Omental fat pad (tissue), 4 donors: ENCODE results near the gene CASP6. TPM values are rescaled to one million over a fixed set of nuclear protein-coding genes. Genes with fewer than 3 reads are reported as not detected.

Source experiments
- ATAC-seq: fragments of 150-250 bp; one replicate; pipeline ENCODE4 v1.9.1; 2016; ENCODE audit warnings: mild to moderate bottlenecking, moderate library complexity; ENCODE audit not compliant: low FRiP score
- DNase-seq: peaks from one replicate; pipeline ENCODE4 v3.0.0-alpha.2; 2019; ENCODE audit warnings: low spot score
- total RNA-seq, 4 donors: library from RNA; depleted of rRNA; stranded (reverse); fragments of >200 nt; gene quantifications; one replicate each; pipeline ENCODE4 v1.1.0, GENCODE V29; 2016
- TF ChIP-seq, protein P1 (sequence below), 3 donors: fragments of 450-650 bp; IDR thresholded peaks; one replicate each; pipeline ENCODE4 v1.5.1; 2016 to 2017; ENCODE audit warnings: antibody characterized with exemption in 3 of 3, mild to moderate bottlenecking in 3 of 3, moderate library complexity in 2 of 3

CASP6 gene
- total RNA-seq, 4 donors from 2014 or later, result 9.4 to 24.8 (median 15.7) TPM

- TF ChIP-seq, protein P1, sequence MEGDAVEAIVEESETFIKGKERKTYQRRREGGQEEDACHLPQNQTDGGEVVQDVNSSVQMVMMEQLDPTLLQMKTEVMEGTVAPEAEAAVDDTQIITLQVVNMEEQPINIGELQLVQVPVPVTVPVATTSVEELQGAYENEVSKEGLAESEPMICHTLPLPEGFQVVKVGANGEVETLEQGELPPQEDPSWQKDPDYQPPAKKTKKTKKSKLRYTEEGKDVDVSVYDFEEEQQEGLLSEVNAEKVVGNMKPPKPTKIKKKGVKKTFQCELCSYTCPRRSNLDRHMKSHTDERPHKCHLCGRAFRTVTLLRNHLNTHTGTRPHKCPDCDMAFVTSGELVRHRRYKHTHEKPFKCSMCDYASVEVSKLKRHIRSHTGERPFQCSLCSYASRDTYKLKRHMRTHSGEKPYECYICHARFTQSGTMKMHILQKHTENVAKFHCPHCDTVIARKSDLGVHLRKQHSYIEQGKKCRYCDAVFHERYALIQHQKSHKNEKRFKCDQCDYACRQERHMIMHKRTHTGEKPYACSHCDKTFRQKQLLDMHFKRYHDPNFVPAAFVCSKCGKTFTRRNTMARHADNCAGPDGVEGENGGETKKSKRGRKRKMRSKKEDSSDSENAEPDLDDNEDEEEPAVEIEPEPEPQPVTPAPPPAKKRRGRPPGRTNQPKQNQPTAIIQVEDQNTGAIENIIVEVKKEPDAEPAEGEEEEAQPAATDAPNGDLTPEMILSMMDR (IDR thresholded peaks at IDR 0.05), result no peak
- ATAC-seq (no peak), DNase-seq (no peak)
These were observed 43.5 kb upstream of the CASP6 start for GRCh38 chr4:109746728-109747127.

DNA sequence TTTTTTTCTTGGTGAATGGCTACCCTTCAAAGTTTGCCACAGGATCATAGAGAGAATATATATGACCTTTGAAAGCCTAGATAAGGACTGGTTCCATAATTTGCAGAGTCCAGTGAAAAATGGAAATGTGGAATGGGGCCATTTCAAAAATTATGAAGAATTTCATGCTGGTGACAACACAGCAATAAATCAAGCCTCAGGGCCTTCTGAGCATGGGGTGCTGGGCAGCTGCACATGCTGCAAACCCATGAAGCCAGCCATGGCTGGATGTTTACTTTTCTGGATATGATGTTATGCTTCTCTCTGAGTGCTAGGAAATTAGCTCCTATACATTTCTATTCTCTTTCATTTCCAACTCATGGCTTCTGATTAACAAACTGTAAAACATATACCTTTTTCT is 42.6 kb upstream of the CASP6 start:
- DNase-seq (no peak), ATAC-seq (no peak)
- TF ChIP-seq, protein P1 (IDR thresholded peaks at IDR 0.05), result no peak

GRCh38 chr4:109739547-109739946 is 36.3 kb upstream of the CASP6 start:
- ATAC-seq (no peak), DNase-seq (no peak)
- TF ChIP-seq, protein P1 (IDR thresholded peaks at IDR 0.05), result no peak

- TF ChIP-seq, protein P1 (IDR thresholded peaks at IDR 0.05), result no peak
- no peak for ATAC-seq
- DNase-seq, result no peak
These were observed 35.0 kb upstream of the CASP6 start for GRCh38 chr4:109738104-109738872.

GRCh38 chr4:109735566-109736365 is 32.5 kb upstream of the CASP6 start:
- TF ChIP-seq, protein P1 (IDR thresholded peaks at IDR 0.05), result no peak
- DNase-seq (no peak), ATAC-seq (peak; percentile 71)

DNA sequence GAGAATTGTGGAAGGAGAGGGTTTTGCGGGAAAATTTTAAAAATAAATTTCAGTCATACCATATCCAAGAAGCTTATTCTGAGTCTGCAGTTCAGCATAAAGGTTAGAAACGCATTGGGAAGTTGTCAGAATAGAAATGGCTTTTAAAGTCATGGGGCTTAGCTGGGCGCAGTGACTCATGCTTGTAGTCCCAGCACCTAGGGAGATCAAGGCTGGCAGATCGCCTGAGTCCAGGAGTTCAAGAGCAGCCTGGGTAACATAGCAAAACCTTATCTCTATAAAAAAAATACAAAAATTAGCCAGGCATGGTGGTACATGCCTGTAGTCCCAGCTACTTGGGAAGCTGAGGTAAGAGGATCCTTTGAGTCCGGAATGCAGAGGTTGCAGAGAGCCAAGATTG is 30.5 kb upstream of the CASP6 start:
- DNase-seq (no peak), ATAC-seq (no peak)
- TF ChIP-seq, protein P1 (IDR thresholded peaks at IDR 0.05), result no peak
